Activated CD8-positive, alpha-beta memory T cell treated with anti-CD3 and anti-CD28 coated beads, Interleukin-2, amount 50 U/mL, for 1 hour (primary cell): ENCODE data around the gene NTPCR.

ENCODE experiments used
- DNase-seq: peaks from one replicate; pipeline ENCODE4 v3.0.0-alpha.2; 2020; ENCODE audit errors: extremely low read depth

NTPCR gene

DNA sequence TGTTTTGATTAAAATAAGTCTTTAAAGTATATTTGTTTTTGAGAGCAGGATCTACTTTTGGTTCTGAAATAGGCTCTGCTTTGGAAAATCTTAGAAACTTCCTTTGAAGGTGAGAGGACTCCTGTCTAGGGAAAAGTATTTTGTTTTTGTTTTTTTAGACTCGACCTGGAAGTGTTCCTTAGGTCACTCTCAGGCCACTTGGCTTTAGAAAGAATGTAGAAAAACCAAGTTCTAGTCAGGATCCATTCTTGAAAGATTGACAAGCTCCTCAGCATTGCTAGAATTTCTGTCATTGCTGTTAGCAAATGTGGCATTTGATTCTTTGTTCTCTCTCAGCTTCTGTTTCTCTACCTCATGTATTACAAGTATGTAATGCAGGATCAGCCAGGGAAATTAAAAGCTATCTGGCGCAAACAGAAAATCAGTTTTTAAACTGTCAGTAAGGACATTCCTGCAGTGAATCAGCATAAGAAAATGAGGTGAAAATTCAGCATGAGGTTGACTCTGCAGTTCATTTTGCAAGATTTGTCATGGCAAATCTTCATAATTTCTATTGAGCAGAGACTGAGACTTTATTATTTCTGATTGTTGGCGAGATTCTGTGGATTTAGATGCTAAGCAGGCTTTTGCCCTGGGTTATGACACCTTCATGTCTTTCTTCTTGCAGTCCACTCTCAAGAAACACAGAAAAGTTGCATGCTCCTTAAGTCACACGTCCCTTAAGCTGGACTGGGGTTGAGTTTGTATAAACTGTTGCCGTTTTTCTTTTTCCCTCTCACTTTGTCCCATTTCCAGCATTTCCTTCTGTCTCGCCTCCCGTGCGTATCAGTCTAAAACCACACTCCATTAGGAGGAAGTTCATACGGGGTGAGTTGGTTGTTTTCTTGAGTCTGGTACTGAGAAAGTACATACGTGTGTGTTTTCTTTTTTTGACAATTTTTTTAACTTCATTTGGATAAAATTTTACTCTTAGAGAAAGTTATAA is 12.6 kb downstream of the NTPCR start:
- DNase-seq = no peak

DNA sequence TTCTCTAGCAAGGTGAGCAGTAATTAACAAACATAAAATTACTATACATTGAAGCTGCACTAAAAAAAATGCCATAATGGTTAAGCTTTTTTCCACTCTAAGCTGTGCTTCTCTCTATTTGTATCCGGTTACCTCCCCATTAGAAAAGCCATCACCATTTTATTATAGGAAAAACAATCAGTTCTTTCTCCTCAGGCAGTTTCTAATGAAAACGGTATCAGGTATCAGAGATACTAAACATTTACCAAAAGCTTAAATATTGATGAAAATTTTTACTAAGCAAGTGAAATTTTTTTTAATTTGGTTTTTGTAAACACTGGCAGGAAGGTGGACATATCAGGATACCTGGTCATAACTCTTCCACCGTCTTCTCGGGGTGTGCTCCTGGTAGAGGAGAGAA is 14.2 kb downstream of the NTPCR start:
- DNase-seq = no peak

GRCh38 chr1:232965124-232965911 is 14.9 kb downstream of the NTPCR start:
- no peak for DNase-seq

DNA sequence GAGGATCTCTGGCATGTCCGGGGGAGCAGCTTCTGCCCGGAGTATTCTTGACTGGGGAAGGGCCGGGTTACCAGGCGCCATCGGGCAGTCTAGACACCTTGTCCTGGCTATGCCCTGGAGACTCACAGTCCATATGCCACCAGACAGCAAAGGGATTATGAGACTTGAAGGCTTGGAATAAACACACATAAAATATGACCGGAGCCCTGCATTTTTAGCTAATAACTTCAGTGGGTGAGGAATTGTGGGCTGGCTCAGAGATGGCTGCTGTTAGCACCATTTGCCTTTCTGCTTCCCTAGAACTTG is 15.5 kb downstream of the NTPCR start:
- no peak for DNase-seq

- DNase-seq = no peak
Observed at GRCh38 chr1:232966663-232967062, 16.3 kb downstream of the NTPCR start.

- no peak for DNase-seq
Observed at GRCh38 chr1:232968391-232968790, 18.0 kb downstream of the NTPCR start.

DNA sequence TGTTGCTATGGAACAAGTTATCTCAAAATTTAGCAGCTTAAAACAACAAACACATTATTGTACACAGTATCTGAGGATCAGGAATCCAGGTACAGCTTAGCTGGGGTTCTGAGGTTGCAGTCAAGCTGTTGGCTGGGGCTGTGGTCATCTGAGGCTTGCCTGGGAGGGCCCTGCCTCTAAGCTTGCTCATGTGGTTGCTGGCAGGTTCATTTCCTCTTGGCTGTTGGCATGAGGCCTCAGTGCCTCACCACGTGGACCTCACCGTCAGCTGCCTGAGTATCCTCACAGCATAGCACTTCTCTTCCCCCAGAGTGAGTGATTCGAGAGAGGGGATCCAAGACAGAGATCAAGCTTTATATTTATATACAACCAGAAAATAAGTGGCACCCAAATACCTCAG is 18.6 kb downstream of the NTPCR start:
- no peak for DNase-seq

DNA sequence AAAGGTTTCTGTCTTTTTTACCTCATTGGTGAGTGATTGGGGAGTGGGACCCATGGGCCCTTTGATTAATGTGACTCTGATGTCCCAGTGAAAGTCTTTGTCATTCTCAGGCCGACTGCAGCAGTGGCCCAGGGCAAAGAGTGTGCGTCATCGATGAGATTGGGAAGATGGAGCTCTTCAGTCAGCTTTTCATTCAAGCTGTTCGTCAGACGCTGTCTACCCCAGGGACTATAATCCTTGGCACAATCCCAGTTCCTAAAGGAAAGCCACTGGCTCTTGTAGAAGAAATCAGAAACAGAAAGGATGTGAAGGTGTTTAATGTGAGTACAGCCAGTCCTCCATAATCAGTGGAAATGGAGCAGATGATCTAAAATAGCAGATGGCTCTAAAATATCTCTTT is 19.4 kb downstream of the NTPCR start:
- no peak for DNase-seq

- DNase-seq = no peak
Observed at GRCh38 chr1:232970508-232970907, 20.1 kb downstream of the NTPCR start.

DNA sequence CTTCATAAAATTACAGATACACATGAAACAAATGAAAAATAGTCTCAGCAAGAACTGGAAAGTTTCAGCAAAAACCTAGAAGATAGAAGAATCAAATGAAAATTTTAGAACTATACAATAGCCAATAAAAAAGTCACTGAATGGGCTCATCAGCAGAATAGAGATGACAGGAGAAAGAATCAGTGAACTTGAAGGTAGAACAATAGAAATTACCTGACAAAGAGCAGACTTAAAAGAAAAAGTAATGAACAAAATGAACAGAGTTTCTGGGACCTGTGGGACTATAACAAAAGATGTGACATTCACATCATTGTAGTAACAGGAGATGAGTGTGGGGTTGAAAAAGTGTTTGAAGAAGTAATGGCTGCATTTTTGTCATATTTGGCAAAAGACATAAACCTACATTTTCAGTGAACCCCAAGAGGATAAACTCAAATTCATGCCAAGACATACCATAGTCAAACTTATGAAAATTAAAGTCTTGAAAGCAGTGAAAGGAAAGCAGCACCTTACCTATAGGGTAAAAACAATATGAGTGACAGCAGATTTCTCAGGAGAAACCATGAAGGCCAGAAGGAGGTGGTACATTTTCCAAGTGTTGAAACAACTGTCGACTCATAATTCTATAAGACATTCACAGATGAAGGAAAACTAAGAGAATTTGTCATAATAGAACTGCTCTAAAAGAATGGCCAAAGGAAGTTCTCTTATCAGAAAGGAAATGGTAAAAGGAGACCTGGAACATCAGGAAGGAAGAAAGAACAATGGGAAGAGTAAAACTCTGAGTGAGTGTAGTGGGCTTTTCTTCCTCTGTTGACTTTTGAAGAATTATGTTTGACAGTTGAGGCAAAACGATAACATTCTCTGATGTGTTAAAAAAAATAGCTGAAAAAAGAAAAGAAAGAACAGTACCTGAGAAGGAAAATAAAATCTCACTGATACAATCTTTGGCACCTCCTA is 23.5 kb downstream of the NTPCR start:
- DNase-seq = no peak

- DNase-seq = no peak
Observed at GRCh38 chr1:232974971-232975370, 24.6 kb downstream of the NTPCR start.

DNA sequence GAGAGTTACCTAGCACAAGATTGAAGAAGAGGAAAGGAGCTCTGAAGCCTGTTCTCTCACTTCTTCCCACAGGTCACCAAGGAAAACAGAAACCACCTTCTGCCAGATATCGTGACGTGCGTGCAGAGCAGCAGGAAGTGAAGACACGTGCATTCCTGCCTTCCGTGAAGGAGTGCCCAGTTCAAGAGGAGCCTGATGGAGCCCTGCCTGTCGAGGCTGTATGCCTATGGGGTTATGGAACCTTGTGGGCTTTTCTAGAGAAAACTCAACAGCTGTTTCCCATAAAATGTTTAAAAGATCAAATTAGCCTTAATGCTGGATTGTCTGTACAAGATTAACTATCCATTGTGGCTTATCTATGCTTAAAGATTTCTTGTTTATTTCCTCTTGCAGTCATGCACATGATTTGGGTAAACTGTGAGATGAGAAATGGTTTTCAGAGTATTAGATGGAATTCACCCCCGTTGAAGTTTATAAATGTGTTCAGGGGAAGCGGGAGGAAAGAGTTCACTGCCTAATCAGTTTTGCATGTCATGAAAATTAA is 27.8 kb downstream of the NTPCR start:
- no peak for DNase-seq

GRCh38 chr1:232978815-232979214 is 28.4 kb downstream of the NTPCR start:
- DNase-seq = no peak

GRCh38 chr1:232979558-232979957 is 29.1 kb downstream of the NTPCR start:
- no peak for DNase-seq

DNA sequence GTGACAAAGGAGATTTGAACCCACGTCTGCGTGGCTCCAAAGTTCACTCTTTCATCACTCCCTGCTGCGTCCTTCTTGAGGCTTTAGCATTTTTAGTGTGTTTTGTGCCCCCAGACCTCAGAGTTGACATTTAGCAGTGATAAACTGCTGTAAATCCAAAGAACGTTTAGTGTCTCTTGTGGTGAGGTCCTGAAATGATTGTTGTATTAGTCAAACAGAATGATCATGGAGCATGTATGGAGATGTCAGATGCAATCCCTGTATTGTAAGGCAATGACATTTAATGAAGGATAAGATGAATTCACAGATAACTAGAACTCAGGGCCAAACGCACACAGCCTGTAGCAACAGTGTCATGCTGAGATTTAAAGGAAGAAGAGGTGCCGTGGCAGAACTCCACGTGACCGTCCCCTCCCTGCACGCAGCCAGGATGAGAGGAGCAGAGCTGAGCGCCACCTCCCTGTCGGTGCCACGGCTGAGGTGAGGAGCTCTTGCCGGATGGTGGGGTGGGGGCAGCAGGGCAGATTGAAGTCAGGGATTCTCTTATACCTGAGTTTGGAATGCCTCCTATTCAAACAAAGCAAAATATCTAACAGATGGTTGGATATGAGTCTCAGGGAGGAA is 30.1 kb downstream of the NTPCR start:
- no peak for DNase-seq

- DNase-seq = no peak
Observed at GRCh38 chr1:232980986-232981560, 30.7 kb downstream of the NTPCR start.

DNA sequence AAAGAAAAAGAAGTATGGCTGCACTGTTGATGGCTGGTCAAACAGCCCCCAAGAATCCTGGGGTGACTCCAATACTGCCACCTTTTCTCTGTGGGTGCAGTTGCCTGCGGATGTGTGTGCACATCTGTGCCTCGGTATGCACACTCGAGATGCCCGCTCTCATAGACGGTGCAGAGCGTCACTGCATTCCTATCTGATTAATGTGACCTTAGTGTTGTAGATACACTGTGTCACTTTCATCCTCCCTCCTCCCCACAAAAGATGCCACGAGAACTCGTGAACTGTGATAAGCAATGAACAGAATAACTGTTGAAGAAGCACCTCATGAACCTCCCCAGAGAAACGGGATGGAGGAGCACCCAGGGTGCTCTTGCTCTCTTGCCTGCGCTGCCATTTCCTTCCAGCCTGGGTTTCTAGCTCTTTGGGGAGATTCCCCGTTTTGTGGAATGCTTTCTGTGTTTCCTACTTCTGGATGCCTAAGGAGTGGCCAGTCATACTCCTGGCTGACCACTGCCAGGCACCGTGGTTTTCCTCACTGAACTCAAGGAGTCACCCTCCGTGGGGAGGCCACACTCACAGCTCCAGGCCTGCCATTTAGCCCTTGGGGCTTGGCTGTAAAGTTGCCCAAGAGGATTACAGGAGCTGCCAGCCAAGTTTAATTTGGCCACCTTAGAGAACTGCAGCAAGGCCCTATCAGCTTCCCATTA is 32.0 kb downstream of the NTPCR start:
- no peak for DNase-seq

GRCh38 chr1:232983375-232983774 is 33.0 kb downstream of the NTPCR start:
- DNase-seq = no peak

GRCh38 chr1:232983817-232984567 is 33.6 kb downstream of the NTPCR start:
- no peak for DNase-seq
